GM12878 (cell line): Measurements from ENCODE around the gene CHPF2. TPM values are rescaled to one million over a fixed set of nuclear protein-coding genes. Genes with fewer than 3 reads are reported as not detected.

Experiments
- ATAC-seq: fragments of 200-7000 bp; cut with Tn5 transposase; 3 replicates; pipeline ENCODE4 v1.9.1; 2020; ENCODE audit warnings: mild to moderate bottlenecking, moderate library complexity
- BruUV-seq: library from RNA; stranded (reverse); fragments of 400-500 nt; replicated peaks from 2 replicates; lab custom pipeline; 2021; lab: Mats Ljungman, UMichigan
- CTCF ChIA-PET: fragments of 300-600 bp; sonication (Branson Sonifier 250); formaldehyde crosslinking; extraction: SDS; loops from one replicate; lab custom pipeline; 2021; ENCODE audit warnings: inconsistent platforms; lab: Yijun Ruan, JAX
- POLR2A ChIA-PET: fragments of 350-600 bp; formaldehyde crosslinking; extraction: SDS; loops from one replicate; lab custom pipeline; 2021; ENCODE audit warnings: inconsistent platforms; lab: Charles Lee
- RAD21 ChIA-PET: fragments of 300-600 bp; sonication (Branson Sonifier 250); formaldehyde crosslinking; loops from one replicate; lab custom pipeline; 2023; ENCODE audit warnings: antibody characterized with exemption; ENCODE audit not compliant: unreplicated experiment; lab: Charles Lee
- SMC1A ChIA-PET: fragments of 300-600 bp; sonication (Branson Sonifier 250); formaldehyde crosslinking; loops from one replicate; lab custom pipeline; 2023; ENCODE audit not compliant: unreplicated experiment, uncharacterized antibody; lab: Charles Lee
- DNase-seq: peaks from one replicate; pipeline ENCODE4 v3.0.0-alpha.2; 2011; ENCODE audit warnings: low read depth, low spot score
- FAIRE-seq: peaks from 3 replicates; lab custom pipeline; 2011; peaks lifted over from hg19 to GRCh38; lab: Jason Lieb, UNC
- H2AFZ ChIP-seq: 2 replicates; pipeline ENCODE4 v1.6.0; 2011; ENCODE audit warnings: low read depth, low read length, control low read depth; ENCODE audit not compliant: control insufficient read depth
- H3K27ac ChIP-seq: 2 replicates; pipeline ENCODE4 v1.5.1; 2011; ENCODE audit warnings: control low read depth; ENCODE audit not compliant: control insufficient read depth, insufficient read depth
- H3K27me3 ChIP-seq, 2 experiments: replicated peaks in 1 of 2; 2 replicates each; pipeline versions ENCODE4 v1.6.0 to v1.6.1; 2011; ENCODE audit warnings: low read length in 1 of 2; ENCODE audit not compliant: control insufficient read depth in 2 of 2, insufficient read depth in 2 of 2
- H3K36me3 ChIP-seq, 2 experiments: 2 replicates each; pipeline ENCODE4 v1.5.1; 2011; ENCODE audit warnings: low read length in 1 of 2; ENCODE audit not compliant: control insufficient read depth in 2 of 2, insufficient read depth in 2 of 2
- H3K4me1 ChIP-seq: 2 replicates; pipeline ENCODE4 v1.6.1; 2011; ENCODE audit warnings: mild to moderate bottlenecking, low read length, moderate library complexity, mixed read lengths; ENCODE audit not compliant: control insufficient read depth, insufficient read depth
- H3K4me2 ChIP-seq: 2 replicates; pipeline ENCODE4 v1.6.0; 2011; ENCODE audit warnings: control low read depth; ENCODE audit not compliant: control insufficient read depth, insufficient read depth
- H3K4me3 ChIP-seq: fragments of 200-600 bp; sonication (generic); 2 replicates; pipeline ENCODE4 v1.5.1; 2016
- H3K79me2 ChIP-seq: 2 replicates; pipeline ENCODE4 v1.6.0; 2011; ENCODE audit warnings: low read length; ENCODE audit not compliant: control insufficient read depth, insufficient read depth
- H3K9ac ChIP-seq: 2 replicates; pipeline ENCODE4 v1.8.0; 2011; ENCODE audit warnings: low read length, control low read depth, mixed read lengths; ENCODE audit not compliant: control insufficient read depth, insufficient read depth
- H3K9me3 ChIP-seq: replicated peaks from 3 replicates; pipeline ENCODE4 v1.5.1; 2011; ENCODE audit warnings: mild to moderate bottlenecking, low read length; ENCODE audit not compliant: control insufficient read depth, insufficient read depth
- H4K20me1 ChIP-seq: 2 replicates; pipeline ENCODE4 v1.6.0; 2011; ENCODE audit not compliant: control insufficient read depth, insufficient read depth
- EED ChIP-seq: sonication (generic); IDR thresholded peaks from 2 replicates; pipeline ENCODE4 v1.6.1; 2016; ENCODE audit warnings: antibody characterized with exemption, low read depth
- EP300 ChIP-seq, 2 experiments: fragments of 150-350 bp in 1 of 2; IDR thresholded peaks; 2 replicates each; pipeline ENCODE4 v1.6.1; 2011 to 2012; ENCODE audit warnings: low read depth in 2 of 2, low read length in 2 of 2, borderline replicate concordance in 1 of 2, improper control_type of control experiment in 1 of 2, inconsistent platforms in 1 of 2; ENCODE audit not compliant: control insufficient read depth in 1 of 2
- FOS ChIP-seq: IDR thresholded peaks from 3 replicates; pipeline ENCODE4 v1.6.1; 2011; ENCODE audit warnings: borderline replicate concordance; ENCODE audit not compliant: insufficient read length; ENCODE audit errors: extremely low read depth
- MYB ChIP-seq: fragments of 150-350 bp; IDR thresholded peaks from 2 replicates; pipeline ENCODE4 v1.6.1; 2014; ENCODE audit warnings: mild to moderate bottlenecking, low read depth, low read length, borderline replicate concordance
- MYC ChIP-seq: IDR thresholded peaks from 2 replicates; pipeline ENCODE4 v1.6.1; 2011; ENCODE audit warnings: mild to moderate bottlenecking, low read length, moderate library complexity, inconsistent platforms; ENCODE audit not compliant: insufficient read depth, insufficient replicate concordance, insufficient read length, severe bottlenecking
- PBX3 ChIP-seq: IDR thresholded peaks from 2 replicates; pipeline ENCODE4 v1.6.1; 2011; ENCODE audit warnings: mild to moderate bottlenecking, low read depth, low read length, moderate library complexity; ENCODE audit not compliant: insufficient replicate concordance
- PML ChIP-seq: IDR thresholded peaks from 2 replicates; pipeline ENCODE4 v1.6.1; 2012; ENCODE audit warnings: low read length, inconsistent platforms
- RFX5 ChIP-seq: IDR thresholded peaks from 2 replicates; pipeline ENCODE4 v1.6.1; 2011; ENCODE audit warnings: low read depth, low read length, improper control_type of control experiment
- SMARCA5 ChIP-seq: fragments of 450-650 bp; IDR thresholded peaks from 2 replicates; pipeline ENCODE4 v1.6.1; 2017; ENCODE audit warnings: mild to moderate bottlenecking
- SPI1 ChIP-seq: IDR thresholded peaks from 2 replicates; pipeline ENCODE4 v1.6.1; 2011; ENCODE audit warnings: low read depth, mild to moderate bottlenecking, low read length, moderate library complexity, borderline replicate concordance; ENCODE audit not compliant: insufficient read depth
- WRNIP1 ChIP-seq: IDR thresholded peaks from 2 replicates; pipeline ENCODE4 v1.6.1; 2011; ENCODE audit warnings: low read depth, low read length, improper control_type of control experiment, borderline replicate concordance
- ZNF274 ChIP-seq: IDR thresholded peaks from one replicate; pipeline ENCODE4 v1.8.0; 2011; ENCODE audit not compliant: insufficient read length, insufficient read depth
- WGBS: methylation state at CpG from one replicate; pipeline ENCODE4 v1.1.6; 2016; ENCODE audit warnings: low lambda C conversion rate; ENCODE audit not compliant: insufficient replicate concordance, insufficient coverage; ENCODE audit errors: missing lambda C conversion rate; 5-methylcytosine and 5-hydroxymethylcytosine counted together
- in situ Hi-C: fragments of 300-500 bp; cut with MboI; formaldehyde crosslinking; loops from 9 replicates; pipeline ENCODE4 v1.14.3; 2018; ENCODE audit warnings: mixed read lengths
- intact Hi-C: fragments of 100-400 bp; cut with micrococcal nuclease; formaldehyde crosslinking; loops from one replicate; pipeline ENCODE4 v1.14.2; 2022; ENCODE audit not compliant: unreplicated experiment
- polyA plus RNA-seq, 11 experiments: library from polyadenylated mRNA; depleted of rRNA in 4 of 11; unstranded in 6 of 11; stranded (reverse) in 5 of 11; fragments of >200 nt; fragmentation: Nextera tagmentation in 4 of 11; fragmentation: Illumina TruSeq in 1 of 11; extraction: Ambion mirVana in 4 of 11; extraction: Trizol in 1 of 11; gene quantifications; 1 replicate in 1 of 11; 2 replicates in 10 of 11; pipeline versions ENCODE4 v1.2.1 to v1.2.3, GENCODE V29; 2011 to 2016; ENCODE audit warnings: inconsistent platforms in 2 of 11, missing spikeins in 2 of 11, low read depth in 1 of 11
- total RNA-seq, 4 experiments: library from RNA; depleted of rRNA in 3 of 4; stranded (reverse); fragments of >200 nt in 3 of 4; fragmentation: Illumina TruSeq in 1 of 4; extraction: Trizol in 1 of 4; gene quantifications; 2 replicates each; pipeline versions ENCODE4 v1.2.1 to v1.2.3, GENCODE V29; 2013 to 2021

The CHPF2 gene
- total and polyA plus RNA-seq, 10 of the 15 experiments (the other 5 are each of a cell fraction or from before 2014, with no cell fraction given): 0.23 to 33.1 (median 11.5) TPM

- BruUV-seq: no TSS peak
- ATAC-seq (no peak), FAIRE-seq (no peak), DNase-seq (no peak)
- no peaks in the 10 kb centered on the region for H4K20me1 ChIP-seq
- WGBS: 50% methylated on average over 8 of the region's 9 CpGs
- ChIA-PET RAD21 (no interaction called here), CTCF (interaction anchor here (1.0 kb wide), 1 partner anchor 8 kb away, joined by 3 read pairs; no protein-coding TSS in a partner anchor), POLR2A (no interaction called here), SMC1A (no interaction called here)
- no peak overlapping the region for H3K9ac ChIP-seq
- H3K36me3 ChIP-seq: no peaks in the 10 kb centered on the region
- H3K27me3 ChIP-seq: peaks cover 20 to 22% of the 10 kb centered on the region in 2 experiments
- no peak overlapping the region for H3K27ac ChIP-seq
- no peaks in the 10 kb centered on the region for H3K4me1 ChIP-seq
- H3K9me3 ChIP-seq: no peaks in the 10 kb centered on the region
- in situ Hi-C loops: no loop called here
- no peak overlapping the region for H2AFZ ChIP-seq
- intact Hi-C loops: no loop called here
- H3K79me2 ChIP-seq: no peaks in the 10 kb centered on the region
- no peak overlapping the region for H3K4me3 ChIP-seq
- H3K4me2 ChIP-seq: no peak overlapping the region
- no peak for TF ChIP-seq ZNF274
- TF ChIP-seq SMARCA5: no peak
- no peak for TF ChIP-seq EED
- no peak for TF ChIP-seq EP300 (IDR thresholded peaks at IDR 0.05; ENCODE audit: borderline replicate concordance in 1 of 2, control insufficient read depth in 1 of 2, low read depth in 2 of 2, low read length in 2 of 2)
- TF ChIP-seq MYC: no peak
- no peak for TF ChIP-seq WRNIP1
- TF ChIP-seq RFX5: no peak
- no peak for TF ChIP-seq SPI1
- no peak for TF ChIP-seq PML
- no peak for TF ChIP-seq MYB
- no peak for TF ChIP-seq FOS
- TF ChIP-seq PBX3: no peak
Observed at GRCh38 chr7:151252561-151252835, 20.2 kb downstream of the CHPF2 start.
